GM21381 (cell line): ENCODE results near the gene RSL1D1.

Source experiments
- ATAC-seq: cut with Tn5 transposase; IDR thresholded peaks from one replicate; pipeline ENCODE4 v1.9.1; 2021; ENCODE audit warnings: mild to moderate bottlenecking, moderate library complexity; ENCODE audit not compliant: unreplicated experiment

The RSL1D1 gene

GRCh38 chr16:11851294-11852091, at the start of gene RSL1D1:
Gene RSL1D1, minus strand, starts transcription at chr16:11851542. Its CDS starts 30 bp downstream, at chr16:11851512.
- ATAC-seq = peak; percentile 91

GRCh38 chr16:11901091-11901490, 49.7 kb upstream of the RSL1D1 start:
- no peak for ATAC-seq

GRCh38 chr16:11896486-11897176, 45.3 kb upstream of the RSL1D1 start:
- ATAC-seq = no peak

- ATAC-seq = no peak
Observed at GRCh38 chr16:11893571-11893970, 42.2 kb upstream of the RSL1D1 start.

- ATAC-seq = no peak
Observed at GRCh38 chr16:11892761-11893160, 41.4 kb upstream of the RSL1D1 start.

GRCh38 chr16:11890231-11890965, 39.1 kb upstream of the RSL1D1 start:
- ATAC-seq = no peak

- no peak for ATAC-seq
Observed at GRCh38 chr16:11886881-11887280, 35.5 kb upstream of the RSL1D1 start.

GRCh38 chr16:11884035-11884434, 32.7 kb upstream of the RSL1D1 start:
- no peak for ATAC-seq

- ATAC-seq = no peak
Observed at GRCh38 chr16:11880007-11880406, 28.7 kb upstream of the RSL1D1 start.

- no peak for ATAC-seq
Observed at GRCh38 chr16:11877374-11877773, 26.0 kb upstream of the RSL1D1 start.

- no peak for ATAC-seq
Observed at GRCh38 chr16:11876306-11876705, 25.0 kb upstream of the RSL1D1 start.

GRCh38 chr16:11875721-11876120, 24.4 kb upstream of the RSL1D1 start:
- ATAC-seq = no peak

- no peak for ATAC-seq
Observed at GRCh38 chr16:11871193-11871592, 19.9 kb upstream of the RSL1D1 start.

- no peak for ATAC-seq
Observed at GRCh38 chr16:11870399-11870798, 19.1 kb upstream of the RSL1D1 start.

- ATAC-seq = no peak
Observed at GRCh38 chr16:11869353-11870228, 18.2 kb upstream of the RSL1D1 start.

GRCh38 chr16:11868412-11868980, 17.2 kb upstream of the RSL1D1 start:
- ATAC-seq = no peak

GRCh38 chr16:11862489-11862888, 11.1 kb upstream of the RSL1D1 start:
- no peak for ATAC-seq

GRCh38 chr16:11857161-11857560, 5.8 kb upstream of the RSL1D1 start:
- ATAC-seq = no peak

- ATAC-seq = no peak
Observed at GRCh38 chr16:11852092-11852809, 909 bp upstream of the RSL1D1 start.

GRCh38 chr16:11848842-11849241, 2.5 kb downstream of the RSL1D1 start:
- no peak for ATAC-seq
